Fibroblast of lung (primary cell): ENCODE data around the gene FLNB. TPM values are rescaled to one million over a fixed set of nuclear protein-coding genes. Genes with fewer than 3 reads are reported as not detected.

Source experiments
- DNase-seq, 2 donors: peaks; one replicate each; pipeline versions ENCODE4 v3.0.0 to v3.0.0-alpha.2; 2010; ENCODE audit warnings: low read depth in 2 of 2
- H2AFZ ChIP-seq: 2 replicates; pipeline ENCODE4 v1.5.1; 2012; ENCODE audit warnings: low read length, control low read depth, inconsistent platforms
- H3K27ac ChIP-seq: 2 replicates; pipeline ENCODE4 v1.5.1; 2011; ENCODE audit warnings: low read length, control low read depth; ENCODE audit not compliant: insufficient read depth
- H3K27me3 ChIP-seq: 2 replicates; pipeline ENCODE4 v1.5.1; 2011; ENCODE audit warnings: mild to moderate bottlenecking, low read length; ENCODE audit not compliant: control insufficient read depth, insufficient read depth
- H3K36me3 ChIP-seq: 2 replicates; pipeline ENCODE4 v1.5.1; 2011; ENCODE audit warnings: low read length; ENCODE audit not compliant: control insufficient read depth, insufficient read depth
- H3K4me1 ChIP-seq: 2 replicates; pipeline ENCODE4 v1.5.1; 2011; ENCODE audit warnings: low read length; ENCODE audit not compliant: control insufficient read depth, insufficient read depth; ENCODE audit errors: extremely low read depth
- H3K4me2 ChIP-seq: 2 replicates; pipeline ENCODE4 v1.5.1; 2011; ENCODE audit warnings: low read length, control low read depth; ENCODE audit not compliant: insufficient read depth; ENCODE audit errors: extremely low read depth
- H3K4me3 ChIP-seq, 4 experiments: fragments of 200-600 bp in 1 of 4; sonication (generic) in 1 of 4; replicated peaks in 1 of 4; 2 replicates each; pipeline ENCODE4 v1.5.1; 2011 to 2016; ENCODE audit warnings: low read length in 4 of 4, low read depth in 3 of 4, mild to moderate bottlenecking in 3 of 4, control low read depth in 2 of 4, inconsistent platforms in 1 of 4, mixed read lengths in 1 of 4; ENCODE audit not compliant: insufficient read depth in 1 of 4; ENCODE audit errors: control extremely low read depth in 1 of 4
- H3K79me2 ChIP-seq: 2 replicates; pipeline ENCODE4 v1.5.1; 2012; ENCODE audit warnings: mild to moderate bottlenecking, low read length, inconsistent platforms; ENCODE audit not compliant: control insufficient read depth, insufficient read depth
- H3K9ac ChIP-seq: 2 replicates; pipeline ENCODE4 v1.5.1; 2011; ENCODE audit warnings: mild to moderate bottlenecking, low read length, control low read depth; ENCODE audit not compliant: insufficient read depth
- H3K9me3 ChIP-seq: 2 replicates; pipeline ENCODE4 v1.5.1; 2012; ENCODE audit warnings: low read depth, low read length; ENCODE audit not compliant: control insufficient read depth, insufficient read depth
- H4K20me1 ChIP-seq: 2 replicates; pipeline ENCODE4 v1.5.1; 2011; ENCODE audit warnings: low read length; ENCODE audit not compliant: control insufficient read depth, insufficient read depth; ENCODE audit errors: extremely low read depth
- CTCF ChIP-seq, 2 donors: IDR thresholded peaks in 1 of 2; conservative IDR thresholded peaks in 1 of 2; 1 replicate in 1 of 2; 2 replicates in 1 of 2; pipeline ENCODE4 v1.5.1; 2011 to 2012; ENCODE audit warnings: low read length in 2 of 2, control low read depth in 1 of 2, inconsistent platforms in 1 of 2, low read depth in 1 of 2, mild to moderate bottlenecking in 1 of 2
- EZH2 ChIP-seq: IDR thresholded peaks from 2 replicates; pipeline ENCODE4 v1.5.1; 2012; ENCODE audit warnings: low read length, control low read depth, mild to moderate bottlenecking; ENCODE audit errors: missing control alignments
- polyA plus RNA-seq, 2 donors: library from polyadenylated mRNA; depleted of rRNA in 1 of 2; stranded (reverse) in 1 of 2; unstranded in 1 of 2; fragments of >200 nt; gene quantifications; 2 replicates each; pipeline ENCODE4 v1.2.1, GENCODE V29; 2011 to 2012; ENCODE audit warnings: missing spikeins in 1 of 2
- total RNA-seq: library from RNA; depleted of rRNA; stranded (reverse); fragments of >200 nt; gene quantifications from 2 replicates; pipeline ENCODE4 v1.2.1, GENCODE V29; 2014

FLNB gene
- total and polyA plus RNA-seq, 2 donors (not counting 1 experiment from before 2014, with no cell fraction given), result 81.7 to 105 TPM

DNA sequence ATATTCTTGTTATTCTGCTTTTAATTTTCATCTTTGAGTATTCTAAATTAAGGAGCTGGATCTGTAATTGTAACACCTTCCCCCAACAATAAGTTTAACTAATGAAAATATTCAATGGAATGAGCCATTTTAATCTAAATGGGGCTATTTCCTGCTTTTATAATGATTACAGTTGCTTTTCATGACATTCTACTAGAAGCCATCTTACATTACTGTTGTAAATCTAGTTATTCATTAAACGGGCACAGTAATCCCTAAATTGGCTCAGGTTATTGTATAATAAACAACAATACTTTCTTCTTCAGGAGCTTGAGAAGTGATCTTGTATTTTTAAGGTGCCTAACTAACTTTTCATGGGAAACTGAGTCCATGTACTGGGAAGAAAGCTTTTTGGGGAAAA, 8.5 kb downstream of the FLNB start:
- Histone ChIP-seq H4K20me1 (no peaks in the 10 kb centered on the region), H3K4me1 (peaks cover 12% of the 10 kb centered on the region), H3K4me3 (no peak overlapping the region), H2AFZ (no peak overlapping the region), H3K27ac (no peak overlapping the region), H3K4me2 (no peak overlapping the region), H3K9me3 (no peaks in the 10 kb centered on the region), H3K36me3 (no peaks in the 10 kb centered on the region), H3K9ac (no peak overlapping the region), H3K27me3 (no peaks in the 10 kb centered on the region), H3K79me2 (peaks cover 87% of the 10 kb centered on the region)
- TF ChIP-seq CTCF (conservative IDR thresholded peaks at IDR 0.05 in 1 of 2, IDR thresholded peaks at IDR 0.05 in 1 of 2; ENCODE audit: low read depth in 1 of 2, low read length in 2 of 2) (no peak), EZH2 (no peak)
- DNase-seq, result no peak

GRCh38 chr3:58018892-58019742, 10.9 kb downstream of the FLNB start:
- Histone ChIP-seq H3K36me3 (no peaks in the 10 kb centered on the region), H3K27ac (no peak overlapping the region), H2AFZ (no peak overlapping the region), H3K4me1 (peaks cover 3% of the 10 kb centered on the region), H3K79me2 (peaks cover 76% of the 10 kb centered on the region), H4K20me1 (no peaks in the 10 kb centered on the region), H3K9me3 (no peaks in the 10 kb centered on the region), H3K4me2 (no peak overlapping the region), H3K27me3 (no peaks in the 10 kb centered on the region), H3K9ac (no peak overlapping the region), H3K4me3 (no peak overlapping the region)
- TF ChIP-seq EZH2 (no peak), CTCF (conservative IDR thresholded peaks at IDR 0.05 in 1 of 2, IDR thresholded peaks at IDR 0.05 in 1 of 2; ENCODE audit: low read depth in 1 of 2, low read length in 2 of 2) (no peak)
- DNase-seq, result no peak

DNA sequence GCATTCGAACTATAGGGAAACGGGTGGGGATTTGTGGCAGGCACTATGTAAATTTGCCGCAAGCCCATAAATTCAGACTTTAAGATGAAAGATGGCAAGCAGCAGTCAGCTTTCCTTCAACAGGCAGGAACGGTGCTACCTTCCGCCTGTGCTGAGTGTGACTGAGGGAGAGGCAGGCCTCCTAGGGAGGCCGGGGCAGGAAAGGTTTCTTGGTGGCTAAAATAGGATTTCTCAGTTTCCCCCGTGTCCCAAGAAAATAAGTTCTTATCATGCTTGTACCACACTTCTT, 12.5 kb downstream of the FLNB start:
- Histone ChIP-seq H3K4me3 (no peak overlapping the region), H4K20me1 (no peaks in the 10 kb centered on the region), H3K9ac (no peak overlapping the region), H3K9me3 (no peaks in the 10 kb centered on the region), H3K36me3 (no peaks in the 10 kb centered on the region), H3K79me2 (peaks cover 76% of the 10 kb centered on the region), H3K4me1 (peaks cover under 1% of the 10 kb centered on the region), H3K27ac (no peak overlapping the region), H3K4me2 (no peak overlapping the region), H3K27me3 (no peaks in the 10 kb centered on the region), H2AFZ (no peak overlapping the region)
- TF ChIP-seq EZH2, result no peak
- no peak for TF ChIP-seq CTCF (conservative IDR thresholded peaks at IDR 0.05 in 1 of 2, IDR thresholded peaks at IDR 0.05 in 1 of 2; ENCODE audit: low read depth in 1 of 2, low read length in 2 of 2)
- no peak for DNase-seq
